Endodermal cell (in vitro differentiated cells): ENCODE results near the gene AGAP2. TPM values are rescaled to one million over a fixed set of nuclear protein-coding genes. Genes with fewer than 3 reads are reported as not detected.

Source experiments
- DNase-seq: peaks from one replicate; pipeline ENCODE4 v3.0.0-alpha.2; 2017
- H3K27ac ChIP-seq: 2 replicates; pipeline ENCODE4 v1.5.1; 2013; ENCODE audit warnings: mild to moderate bottlenecking, low read depth, low read length, moderate library complexity
- H3K27me3 ChIP-seq: 2 replicates; pipeline ENCODE4 v1.6.1; 2013; ENCODE audit warnings: mild to moderate bottlenecking, low read length, moderate library complexity; ENCODE audit not compliant: insufficient read depth, control insufficient read depth, poor library complexity, severe bottlenecking
- H3K36me3 ChIP-seq: 2 replicates; pipeline ENCODE4 v1.7.0; 2013; ENCODE audit warnings: mild to moderate bottlenecking, low read length, moderate library complexity; ENCODE audit not compliant: control insufficient read depth, insufficient read depth
- H3K4me1 ChIP-seq: one replicate; pipeline ENCODE4 v1.7.0; 2013; ENCODE audit warnings: low read length; ENCODE audit not compliant: control insufficient read depth, insufficient read depth
- H3K4me3 ChIP-seq: 2 replicates; pipeline ENCODE4 v1.5.1; 2013; ENCODE audit warnings: mild to moderate bottlenecking, low read length, moderate library complexity
- H3K9ac ChIP-seq: 2 replicates; pipeline ENCODE4 v1.6.1; 2013; ENCODE audit warnings: mild to moderate bottlenecking, low read length, moderate library complexity; ENCODE audit not compliant: poor library complexity, severe bottlenecking; ENCODE audit errors: extremely low read depth
- H3K9me3 ChIP-seq: 2 replicates; pipeline ENCODE4 v1.6.1; 2013; ENCODE audit warnings: mild to moderate bottlenecking, low read length, moderate library complexity; ENCODE audit not compliant: control insufficient read depth
- H3K27ac Mint-ChIP-seq: 2 replicates; pipeline ENCODE4 v1.8.0; 2020; ENCODE audit warnings: mixed read lengths
- H3K27me3 Mint-ChIP-seq: 2 replicates; pipeline ENCODE4 v1.8.0; 2021; ENCODE audit warnings: mild to moderate bottlenecking, mixed read lengths; ENCODE audit not compliant: insufficient read depth
- H3K36me3 Mint-ChIP-seq: 2 replicates; pipeline ENCODE4 v1.8.0; 2020; ENCODE audit warnings: low read depth, mixed read lengths
- H3K4me1 Mint-ChIP-seq: 2 replicates; pipeline ENCODE4 v1.8.0; 2020; ENCODE audit warnings: mixed read lengths
- H3K4me3 Mint-ChIP-seq: 2 replicates; pipeline ENCODE4 v1.8.0; 2020; ENCODE audit warnings: mild to moderate bottlenecking, moderate library complexity, mixed read lengths
- H3K9me3 Mint-ChIP-seq: 2 replicates; pipeline ENCODE4 v1.8.0; 2020; ENCODE audit warnings: mild to moderate bottlenecking, mixed read lengths
- WGBS, 2 experiments: methylation state at CpG; one replicate each; pipeline versions ENCODE4 v1.1.5 to v1.1.7; 2013; ENCODE audit warnings: missing lambda C conversion rate in 2 of 2, mixed read lengths in 1 of 2; ENCODE audit not compliant: insufficient coverage in 1 of 2, insufficient read length in 1 of 2; 5-methylcytosine and 5-hydroxymethylcytosine counted together
- total RNA-seq, 2 donors: library from RNA; stranded (reverse); fragmentation: NEBNext Ultra II Directional in 1 of 2; extraction: Animal tissue kit (Norgen Biotek cat#: 25700) in 1 of 2; gene quantifications; 2 replicates in 1 of 2; 3 replicates in 1 of 2; pipeline ENCODE4 v1.2.1, GENCODE V29; 2021
- TF ChIP-seq, protein P1 (sequence below): fragments of 200-600 bp; sonication (generic); conservative IDR thresholded peaks from 2 replicates; pipeline ENCODE4 v1.5.0; 2021; ENCODE audit warnings: antibody characterized with exemption, mild to moderate bottlenecking

Gene AGAP2
- total RNA-seq, 2 donors from 2014 or later = 0.44 TPM; not detected in 1

DNA sequence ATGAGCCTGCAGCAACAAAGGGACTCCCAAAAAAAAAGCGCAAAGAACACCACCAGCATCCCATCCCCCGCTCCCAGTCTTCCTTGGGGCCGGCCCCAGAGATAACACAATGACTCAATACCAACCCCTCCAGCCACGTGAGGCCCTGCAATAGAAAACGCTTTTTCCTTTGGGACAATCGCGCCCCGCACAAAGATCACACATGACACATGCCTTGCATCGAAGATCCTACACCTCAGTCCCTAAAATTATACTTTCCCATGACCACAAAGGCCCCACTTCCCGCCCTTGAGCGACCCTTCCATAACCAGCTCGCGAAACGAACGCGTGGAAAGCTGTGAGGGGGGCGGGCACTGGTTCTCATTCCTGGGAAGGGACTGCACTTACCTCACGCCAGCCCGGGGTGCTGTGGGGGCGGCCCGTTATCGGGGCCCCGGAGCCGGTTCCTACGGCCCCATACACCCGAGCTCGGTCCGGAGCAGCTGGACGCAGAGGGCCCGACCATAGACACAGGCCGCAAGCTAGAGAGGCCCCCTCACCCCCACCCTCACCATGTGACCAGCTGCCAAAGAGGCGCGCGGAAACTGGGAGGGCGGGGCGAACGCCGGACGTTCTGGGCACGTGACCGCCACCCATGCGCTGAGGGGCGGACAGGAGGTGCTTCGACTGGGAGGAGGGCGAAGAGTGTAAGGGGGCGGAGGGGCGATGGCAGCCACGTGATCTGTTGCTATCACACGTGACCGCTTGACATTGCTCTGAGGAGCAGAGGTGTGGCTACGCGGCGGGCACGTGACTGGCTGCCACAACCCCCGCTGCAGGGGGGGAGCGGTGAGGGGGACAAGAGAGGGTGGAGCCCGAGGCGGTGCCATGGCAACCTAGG lies 13.5 kb upstream of the AGAP2 start, which contains the start of gene CDK4:
Gene CDK4 (minus strand): TSS at position 523 of the 880 bp plus-strand sequence. CDS start 593 bp downstream, outside the sequence.
- Mint-ChIP-seq H3K4me1 (peaks cover 37% of the 10 kb centered on the region), H3K36me3 (peaks cover 42% of the 10 kb centered on the region), H3K9me3 (no peaks in the 10 kb centered on the region), H3K27me3 (peaks cover 32% of the 10 kb centered on the region), H3K27ac (peak within 1 kb of the TSS; percentile 98), H3K4me3 (peak within 1 kb of the TSS; percentile 96)
- Histone ChIP-seq H3K9ac (peak within 1 kb of the TSS; percentile 97), H3K9me3 (no peaks in the 10 kb centered on the region), H3K4me3 (peak within 1 kb of the TSS; percentile 98), H3K27me3 (peaks cover 27% of the 10 kb centered on the region), H3K36me3 (peaks cover 40% of the 10 kb centered on the region), H3K27ac (peak within 1 kb of the TSS; percentile 86), H3K4me1 (peaks cover 5% of the 10 kb centered on the region)
- 0% methylated on average over 18 to 58 of the region's 58 CpGs for WGBS, 2 experiments
- TF ChIP-seq, protein P1, sequence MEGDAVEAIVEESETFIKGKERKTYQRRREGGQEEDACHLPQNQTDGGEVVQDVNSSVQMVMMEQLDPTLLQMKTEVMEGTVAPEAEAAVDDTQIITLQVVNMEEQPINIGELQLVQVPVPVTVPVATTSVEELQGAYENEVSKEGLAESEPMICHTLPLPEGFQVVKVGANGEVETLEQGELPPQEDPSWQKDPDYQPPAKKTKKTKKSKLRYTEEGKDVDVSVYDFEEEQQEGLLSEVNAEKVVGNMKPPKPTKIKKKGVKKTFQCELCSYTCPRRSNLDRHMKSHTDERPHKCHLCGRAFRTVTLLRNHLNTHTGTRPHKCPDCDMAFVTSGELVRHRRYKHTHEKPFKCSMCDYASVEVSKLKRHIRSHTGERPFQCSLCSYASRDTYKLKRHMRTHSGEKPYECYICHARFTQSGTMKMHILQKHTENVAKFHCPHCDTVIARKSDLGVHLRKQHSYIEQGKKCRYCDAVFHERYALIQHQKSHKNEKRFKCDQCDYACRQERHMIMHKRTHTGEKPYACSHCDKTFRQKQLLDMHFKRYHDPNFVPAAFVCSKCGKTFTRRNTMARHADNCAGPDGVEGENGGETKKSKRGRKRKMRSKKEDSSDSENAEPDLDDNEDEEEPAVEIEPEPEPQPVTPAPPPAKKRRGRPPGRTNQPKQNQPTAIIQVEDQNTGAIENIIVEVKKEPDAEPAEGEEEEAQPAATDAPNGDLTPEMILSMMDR = no peak
- peak; percentile 100 for DNase-seq

DNA sequence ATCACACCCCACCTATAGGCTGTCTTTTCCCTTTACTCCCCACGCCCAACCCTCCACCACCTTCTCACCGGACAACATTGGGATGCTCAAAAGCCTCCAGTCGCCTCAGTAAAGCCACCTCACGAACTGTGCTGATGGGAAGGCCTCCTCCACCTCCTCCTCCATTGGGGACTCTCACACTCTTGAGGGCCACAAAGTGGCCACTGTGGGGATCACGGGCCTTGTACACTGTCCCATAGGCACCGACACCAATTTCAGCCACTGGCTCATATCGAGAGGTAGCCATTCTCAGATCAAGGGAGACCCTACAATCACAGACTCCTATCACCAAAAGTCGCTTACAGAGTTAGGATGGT lies 12.9 kb upstream of the AGAP2 start:
- WGBS, 2 experiments = 13 to 20% methylated on average over 4 to 8 of the region's 8 CpGs
- H3K4me1 ChIP-seq = peaks cover 5% of the 10 kb centered on the region
- peaks cover 20% of the 10 kb centered on the region for H3K27me3 ChIP-seq
- TF ChIP-seq, protein P1 = no peak
- H3K27me3 Mint-ChIP-seq = peaks cover 26% of the 10 kb centered on the region
- peak overlapping the region; percentile 98 for H3K27ac Mint-ChIP-seq
- H3K9ac ChIP-seq = peak overlapping the region; percentile 97
- H3K9me3 ChIP-seq = no peaks in the 10 kb centered on the region
- no peaks in the 10 kb centered on the region for H3K9me3 Mint-ChIP-seq
- H3K4me3 Mint-ChIP-seq = peak overlapping the region; percentile 96
- no peak for DNase-seq
- H3K4me1 Mint-ChIP-seq = peaks cover 34% of the 10 kb centered on the region
- peaks cover 46% of the 10 kb centered on the region for H3K36me3 Mint-ChIP-seq
- H3K27ac ChIP-seq = no peak overlapping the region
- peaks cover 46% of the 10 kb centered on the region for H3K36me3 ChIP-seq
- peak overlapping the region; percentile 98 for H3K4me3 ChIP-seq

DNA sequence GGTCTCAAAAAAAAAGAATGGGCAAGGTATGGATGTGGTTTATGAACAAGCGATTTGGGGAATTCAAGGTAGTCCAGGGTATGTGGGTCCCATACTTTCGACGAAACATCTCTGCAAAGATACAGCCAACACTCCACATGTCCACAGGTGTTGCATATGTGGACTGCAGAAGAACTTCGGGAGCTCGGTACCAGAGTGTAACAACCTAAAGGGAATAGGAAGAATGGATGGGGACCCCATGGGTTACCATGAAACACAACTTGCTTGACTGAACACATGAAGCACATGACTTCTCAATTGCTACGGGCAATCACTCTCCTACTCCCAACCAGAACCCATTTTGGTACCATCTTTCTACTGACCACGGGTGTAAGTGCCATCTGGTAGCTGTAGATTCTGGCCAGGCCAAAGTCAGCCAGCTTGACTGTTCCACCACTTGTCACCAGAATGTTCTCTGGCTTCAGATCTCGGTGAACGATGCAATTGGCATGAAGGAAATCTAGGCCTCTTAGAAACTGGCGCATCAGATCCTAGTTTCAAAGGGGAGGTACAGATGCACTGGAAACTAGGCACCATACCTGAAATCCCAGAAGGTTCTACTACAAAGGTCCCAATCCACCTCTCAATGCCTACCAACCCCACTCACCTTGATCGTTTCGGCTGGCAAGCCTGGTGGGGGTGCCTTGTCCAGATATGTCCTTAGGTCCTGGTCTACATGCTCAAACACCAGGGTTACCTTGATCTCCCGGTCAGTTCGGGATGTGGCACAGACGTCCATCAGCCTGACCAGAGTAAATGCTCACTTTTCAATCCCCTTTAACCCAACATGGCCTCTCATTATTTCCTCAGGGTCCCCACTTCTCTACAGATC lies 12.3 kb upstream of the AGAP2 start:
- peaks cover 14% of the 10 kb centered on the region for H3K27me3 ChIP-seq
- H3K4me1 ChIP-seq = peaks cover 5% of the 10 kb centered on the region
- TF ChIP-seq, protein P1 = no peak
- H3K4me3 ChIP-seq = peak overlapping the region; percentile 98
- H3K36me3 ChIP-seq = peaks cover 50% of the 10 kb centered on the region
- Mint-ChIP-seq H3K9me3 (no peaks in the 10 kb centered on the region), H3K4me3 (peak overlapping the region; percentile 96), H3K27me3 (peaks cover 19% of the 10 kb centered on the region), H3K36me3 (peaks cover 50% of the 10 kb centered on the region), H3K27ac (peak overlapping the region; percentile 98), H3K4me1 (peaks cover 31% of the 10 kb centered on the region)
- H3K9ac ChIP-seq = peak overlapping the region; percentile 97
- WGBS, 2 experiments = 89 to 95% methylated on average over 14 to 15 of the region's 15 CpGs
- no peaks in the 10 kb centered on the region for H3K9me3 ChIP-seq
- DNase-seq = no peak
- no peak overlapping the region for H3K27ac ChIP-seq
